HL-60 (cell line): ENCODE results near the gene LIN54.

Experiments
- CTCF ChIP-seq: IDR thresholded peaks from one replicate; pipeline ENCODE4 v1.5.1; 2011; ENCODE audit warnings: low read length, control low read depth, inconsistent platforms; ENCODE audit not compliant: insufficient read depth
- GABPA ChIP-seq: IDR thresholded peaks from 2 replicates; pipeline ENCODE4 v1.6.1; 2012; ENCODE audit warnings: low read depth
- POLR2AphosphoS5 ChIP-seq: IDR thresholded peaks from 2 replicates; pipeline ENCODE4 v1.6.1; 2012; ENCODE audit warnings: low read depth
- SPI1 ChIP-seq: IDR thresholded peaks from 2 replicates; pipeline ENCODE4 v1.6.1; 2012; ENCODE audit warnings: low read depth, mild to moderate bottlenecking, borderline replicate concordance

GRCh38 chr4:83036991-83037665 is 26.5 kb upstream of the LIN54 start:
- no peak for TF ChIP-seq CTCF
- TF ChIP-seq POLR2AphosphoS5, result no peak
- TF ChIP-seq SPI1, result peak; percentile 78; the same call in 1 of the 2 replicates
- no peak for TF ChIP-seq GABPA
